GM18526 (cell line): ENCODE data around the gene PAGE1.

ENCODE experiments used
- POLR2A ChIP-seq: IDR thresholded peaks from 3 replicates; pipeline ENCODE4 v1.6.1; 2011; ENCODE audit not compliant: insufficient read length; ENCODE audit errors: extremely low read depth

The PAGE1 gene

GRCh38 chrX:49659771-49660170 is 36.0 kb downstream of the PAGE1 start:
- no peak for TF ChIP-seq POLR2A

- no peak for TF ChIP-seq POLR2A
Measured at GRCh38 chrX:49656533-49656932, 39.3 kb downstream of the PAGE1 start.

DNA sequence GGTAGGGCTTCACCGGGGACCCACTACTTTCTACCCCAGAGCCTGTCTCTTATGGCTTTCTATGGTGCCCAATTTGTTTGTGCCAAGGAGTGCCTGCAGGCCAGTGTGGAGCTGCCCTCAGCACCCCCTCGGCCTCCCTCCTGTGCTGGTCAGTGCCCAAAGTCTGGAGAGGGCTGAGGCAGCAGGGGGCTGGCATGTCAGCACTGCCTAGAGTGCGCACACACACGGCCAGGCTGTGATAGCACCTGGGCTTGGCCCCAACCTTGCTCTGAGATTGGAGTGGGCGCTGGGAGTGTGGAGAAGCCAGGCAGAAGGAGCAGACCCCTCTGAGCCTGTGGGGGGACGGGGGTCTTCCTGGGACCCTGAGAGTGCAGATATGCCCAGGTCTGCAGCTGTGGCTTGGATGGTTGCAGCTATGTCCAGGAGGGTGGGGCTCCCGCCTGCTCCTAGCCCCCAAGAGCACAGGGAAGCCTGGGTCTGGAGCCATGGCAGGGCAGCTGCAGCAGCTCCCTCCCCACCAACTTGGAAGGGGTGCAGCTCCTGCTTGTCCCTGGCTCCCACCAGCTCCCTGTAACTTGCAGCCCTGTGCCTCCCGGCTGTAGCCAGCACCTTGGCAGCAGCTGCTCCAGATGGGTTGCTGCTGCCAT is 50.7 kb downstream of the PAGE1 start:
- TF ChIP-seq POLR2A, result no peak
